ENCODE measurements around the gene CALN1.

Gene CALN1

GRCh38 chr7:72268090-72268489, 144.0 kb downstream of the CALN1 start:
- no peaks in the 10 kb centered on the region for H3K27me3 ChIP-seq (ENCODE audit: control insufficient read depth, insufficient read depth, low read length)
- H3K9me3 ChIP-seq (ENCODE audit: control insufficient read depth, insufficient read depth, low read length) = no peaks in the 10 kb centered on the region
- H3K4me1 ChIP-seq (ENCODE audit: control insufficient read depth, insufficient read depth, low read length) = peaks cover 29% of the 10 kb centered on the region
- H3K27ac ChIP-seq (ENCODE audit: low read depth, low read length) = no peak overlapping the region
- H3K4me3 ChIP-seq (ENCODE audit: low read depth, low read length) = no peak overlapping the region
- H3K9ac ChIP-seq (ENCODE audit: low read depth, low read length) = no peak overlapping the region
- no peaks in the 10 kb centered on the region for H3K36me3 ChIP-seq (ENCODE audit: control insufficient read depth, insufficient read depth, low read length)

GRCh38 chr7:72267291-72267800, 144.8 kb downstream of the CALN1 start:
- H3K4me3 ChIP-seq (ENCODE audit: low read depth, low read length) = no peak overlapping the region
- no peak overlapping the region for H3K9ac ChIP-seq (ENCODE audit: low read depth, low read length)
- H3K9me3 ChIP-seq (ENCODE audit: control insufficient read depth, insufficient read depth, low read length) = no peaks in the 10 kb centered on the region
- no peaks in the 10 kb centered on the region for H3K27me3 ChIP-seq (ENCODE audit: control insufficient read depth, insufficient read depth, low read length)
- no peaks in the 10 kb centered on the region for H3K36me3 ChIP-seq (ENCODE audit: control insufficient read depth, insufficient read depth, low read length)
- H3K4me1 ChIP-seq (ENCODE audit: control insufficient read depth, insufficient read depth, low read length) = peaks cover 37% of the 10 kb centered on the region
- H3K27ac ChIP-seq (ENCODE audit: low read depth, low read length) = no peak overlapping the region

GRCh38 chr7:72266771-72267170, 145.4 kb downstream of the CALN1 start:
- no peaks in the 10 kb centered on the region for H3K27me3 ChIP-seq (ENCODE audit: control insufficient read depth, insufficient read depth, low read length)
- no peak overlapping the region for H3K27ac ChIP-seq (ENCODE audit: low read depth, low read length)
- no peak overlapping the region for H3K9ac ChIP-seq (ENCODE audit: low read depth, low read length)
- H3K4me1 ChIP-seq (ENCODE audit: control insufficient read depth, insufficient read depth, low read length) = peaks cover 37% of the 10 kb centered on the region
- no peaks in the 10 kb centered on the region for H3K36me3 ChIP-seq (ENCODE audit: control insufficient read depth, insufficient read depth, low read length)
- no peak overlapping the region for H3K4me3 ChIP-seq (ENCODE audit: low read depth, low read length)
- no peaks in the 10 kb centered on the region for H3K9me3 ChIP-seq (ENCODE audit: control insufficient read depth, insufficient read depth, low read length)

- Histone ChIP-seq H3K4me3 (ENCODE audit: low read depth, low read length) (no peak overlapping the region), H3K36me3 (ENCODE audit: control insufficient read depth, insufficient read depth, low read length) (no peaks in the 10 kb centered on the region), H3K9me3 (ENCODE audit: control insufficient read depth, insufficient read depth, low read length) (no peaks in the 10 kb centered on the region), H3K9ac (ENCODE audit: low read depth, low read length) (no peak overlapping the region), H3K27ac (ENCODE audit: low read depth, low read length) (peak overlapping the region; percentile 73), H3K27me3 (ENCODE audit: control insufficient read depth, insufficient read depth, low read length) (no peaks in the 10 kb centered on the region), H3K4me1 (ENCODE audit: control insufficient read depth, insufficient read depth, low read length) (peaks cover 37% of the 10 kb centered on the region)
Observed at GRCh38 chr7:72265071-72265904, 146.8 kb downstream of the CALN1 start.

GRCh38 chr7:72260406-72260805, 151.7 kb downstream of the CALN1 start:
- Histone ChIP-seq H3K36me3 (ENCODE audit: control insufficient read depth, insufficient read depth, low read length) (no peaks in the 10 kb centered on the region), H3K4me1 (ENCODE audit: control insufficient read depth, insufficient read depth, low read length) (peaks cover 15% of the 10 kb centered on the region), H3K27ac (ENCODE audit: low read depth, low read length) (no peak overlapping the region), H3K9ac (ENCODE audit: low read depth, low read length) (no peak overlapping the region), H3K27me3 (ENCODE audit: control insufficient read depth, insufficient read depth, low read length) (no peaks in the 10 kb centered on the region), H3K4me3 (ENCODE audit: low read depth, low read length) (no peak overlapping the region), H3K9me3 (ENCODE audit: control insufficient read depth, insufficient read depth, low read length) (no peaks in the 10 kb centered on the region)

GRCh38 chr7:72258074-72258473, 154.1 kb downstream of the CALN1 start:
- Histone ChIP-seq H3K27me3 (ENCODE audit: control insufficient read depth, insufficient read depth, low read length) (no peaks in the 10 kb centered on the region), H3K4me3 (ENCODE audit: low read depth, low read length) (no peak overlapping the region), H3K4me1 (ENCODE audit: control insufficient read depth, insufficient read depth, low read length) (peaks cover 7% of the 10 kb centered on the region), H3K27ac (ENCODE audit: low read depth, low read length) (no peak overlapping the region), H3K36me3 (ENCODE audit: control insufficient read depth, insufficient read depth, low read length) (no peaks in the 10 kb centered on the region), H3K9me3 (ENCODE audit: control insufficient read depth, insufficient read depth, low read length) (no peaks in the 10 kb centered on the region), H3K9ac (ENCODE audit: low read depth, low read length) (no peak overlapping the region)

- Histone ChIP-seq H3K4me1 (ENCODE audit: control insufficient read depth, insufficient read depth, low read length) (no peaks in the 10 kb centered on the region), H3K4me3 (ENCODE audit: low read depth, low read length) (no peak overlapping the region), H3K27ac (ENCODE audit: low read depth, low read length) (no peak overlapping the region), H3K9me3 (ENCODE audit: control insufficient read depth, insufficient read depth, low read length) (no peaks in the 10 kb centered on the region), H3K36me3 (ENCODE audit: control insufficient read depth, insufficient read depth, low read length) (no peaks in the 10 kb centered on the region), H3K27me3 (ENCODE audit: control insufficient read depth, insufficient read depth, low read length) (no peaks in the 10 kb centered on the region), H3K9ac (ENCODE audit: low read depth, low read length) (no peak overlapping the region)
Observed at GRCh38 chr7:72254455-72254854, 157.7 kb downstream of the CALN1 start.

GRCh38 chr7:72249106-72249505, 163.0 kb downstream of the CALN1 start:
- no peak overlapping the region for H3K9ac ChIP-seq (ENCODE audit: low read depth, low read length)
- H3K27me3 ChIP-seq (ENCODE audit: control insufficient read depth, insufficient read depth, low read length) = no peaks in the 10 kb centered on the region
- no peak overlapping the region for H3K4me3 ChIP-seq (ENCODE audit: low read depth, low read length)
- H3K36me3 ChIP-seq (ENCODE audit: control insufficient read depth, insufficient read depth, low read length) = no peaks in the 10 kb centered on the region
- no peaks in the 10 kb centered on the region for H3K4me1 ChIP-seq (ENCODE audit: control insufficient read depth, insufficient read depth, low read length)
- no peak overlapping the region for H3K27ac ChIP-seq (ENCODE audit: low read depth, low read length)
- no peaks in the 10 kb centered on the region; the same call in 1 of the 2 replicates for H3K9me3 ChIP-seq (ENCODE audit: control insufficient read depth, insufficient read depth, low read length)

- H3K27ac ChIP-seq (ENCODE audit: low read depth, low read length) = no peak overlapping the region
Observed at GRCh38 chr7:72244826-72245398, 167.2 kb downstream of the CALN1 start.

GRCh38 chr7:72243329-72243728, 168.8 kb downstream of the CALN1 start:
- Histone ChIP-seq H3K27ac (ENCODE audit: low read depth, low read length) (no peak overlapping the region), H3K4me1 (ENCODE audit: control insufficient read depth, insufficient read depth, low read length) (no peaks in the 10 kb centered on the region), H3K9me3 (ENCODE audit: control insufficient read depth, insufficient read depth, low read length) (no peaks in the 10 kb centered on the region; the same call in 1 of the 2 replicates), H3K36me3 (ENCODE audit: control insufficient read depth, insufficient read depth, low read length) (no peaks in the 10 kb centered on the region), H3K27me3 (ENCODE audit: control insufficient read depth, insufficient read depth, low read length) (no peaks in the 10 kb centered on the region), H3K4me3 (ENCODE audit: low read depth, low read length) (no peak overlapping the region), H3K9ac (ENCODE audit: low read depth, low read length) (no peak overlapping the region)

More at GRCh38 chr7:72244826-72245398, 167.2 kb downstream of the CALN1 start:
- Histone ChIP-seq H3K36me3 (ENCODE audit: control insufficient read depth, insufficient read depth, low read length) (no peaks in the 10 kb centered on the region), H3K9me3 (ENCODE audit: control insufficient read depth, insufficient read depth, low read length) (no peaks in the 10 kb centered on the region; the same call in 1 of the 2 replicates), H3K27me3 (ENCODE audit: control insufficient read depth, insufficient read depth, low read length) (no peaks in the 10 kb centered on the region), H3K9ac (ENCODE audit: low read depth, low read length) (no peak overlapping the region), H3K4me3 (ENCODE audit: low read depth, low read length) (no peak overlapping the region), H3K4me1 (ENCODE audit: control insufficient read depth, insufficient read depth, low read length) (no peaks in the 10 kb centered on the region)

GRCh38 chr7:72235351-72235750, 176.8 kb downstream of the CALN1 start:
- H3K4me1 ChIP-seq (ENCODE audit: control insufficient read depth, insufficient read depth, low read length) = no peaks in the 10 kb centered on the region
- no peaks in the 10 kb centered on the region for H3K27me3 ChIP-seq (ENCODE audit: control insufficient read depth, insufficient read depth, low read length)
- no peak overlapping the region for H3K9ac ChIP-seq (ENCODE audit: low read depth, low read length)
- no peaks in the 10 kb centered on the region for H3K36me3 ChIP-seq (ENCODE audit: control insufficient read depth, insufficient read depth, low read length)
- no peak overlapping the region for H3K27ac ChIP-seq (ENCODE audit: low read depth, low read length)
- no peaks in the 10 kb centered on the region for H3K9me3 ChIP-seq (ENCODE audit: control insufficient read depth, insufficient read depth, low read length)
- H3K4me3 ChIP-seq (ENCODE audit: low read depth, low read length) = no peak overlapping the region
